GM19099 (cell line): ENCODE measurements around the gene MSL1.

ENCODE experiments used
- POLR2A ChIP-seq: IDR thresholded peaks from 3 replicates; pipeline ENCODE4 v1.6.1; 2011; ENCODE audit warnings: low read depth; ENCODE audit not compliant: insufficient read length; ENCODE audit errors: extremely low read depth

MSL1 gene

DNA sequence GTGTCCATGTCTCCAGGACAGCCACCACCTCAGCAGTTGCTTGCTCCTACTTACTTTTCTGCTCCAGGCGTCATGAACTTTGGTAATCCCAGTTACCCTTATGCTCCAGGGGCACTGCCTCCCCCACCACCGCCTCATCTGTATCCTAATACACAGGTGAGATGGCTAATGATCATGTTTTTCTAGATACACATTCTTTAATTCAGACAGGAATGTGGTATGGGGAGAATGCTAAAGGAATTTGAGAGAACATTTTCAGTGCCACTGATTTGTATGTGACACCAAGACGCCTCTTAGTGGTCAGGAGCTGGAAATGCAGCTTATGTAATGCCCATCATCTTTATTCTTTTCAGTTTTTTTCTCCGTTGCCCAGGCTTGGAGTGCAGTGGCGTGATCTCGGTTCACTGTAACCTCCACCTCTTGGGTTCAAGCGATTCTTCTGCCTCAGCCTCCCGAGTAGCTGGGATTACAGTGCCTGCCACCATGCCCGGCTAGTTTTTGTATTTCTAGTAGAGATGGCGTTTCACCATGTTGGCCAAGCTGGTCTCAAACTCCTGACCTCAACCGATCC lies 46.6 kb downstream of the MSL1 start:
- TF ChIP-seq POLR2A, result no peak

- TF ChIP-seq POLR2A, result no peak
Observed at GRCh38 chr17:40170325-40170724, 48.6 kb downstream of the MSL1 start.

- TF ChIP-seq POLR2A, result no peak
Observed at GRCh38 chr17:40171750-40172149, 50.0 kb downstream of the MSL1 start.

GRCh38 chr17:40173091-40173777 lies 51.5 kb downstream of the MSL1 start:
- TF ChIP-seq POLR2A, result no peak

DNA sequence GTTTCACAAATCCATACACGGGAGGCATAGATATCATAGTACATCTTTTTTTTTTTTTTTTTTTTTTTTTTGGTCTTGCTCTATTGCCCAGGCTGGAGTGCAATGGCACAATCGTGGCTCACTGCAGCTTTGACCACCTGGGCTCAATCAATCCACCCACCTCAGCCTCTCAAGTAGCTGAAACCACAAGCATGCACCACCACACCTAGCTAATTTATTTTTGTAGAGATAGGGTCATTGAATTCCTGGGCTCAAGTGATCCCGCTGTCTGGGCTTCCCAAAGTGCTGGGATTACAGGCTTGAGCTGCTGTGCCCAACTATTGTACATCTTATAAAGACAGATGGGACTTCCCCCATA lies 52.0 kb downstream of the MSL1 start:
- no peak for TF ChIP-seq POLR2A

DNA sequence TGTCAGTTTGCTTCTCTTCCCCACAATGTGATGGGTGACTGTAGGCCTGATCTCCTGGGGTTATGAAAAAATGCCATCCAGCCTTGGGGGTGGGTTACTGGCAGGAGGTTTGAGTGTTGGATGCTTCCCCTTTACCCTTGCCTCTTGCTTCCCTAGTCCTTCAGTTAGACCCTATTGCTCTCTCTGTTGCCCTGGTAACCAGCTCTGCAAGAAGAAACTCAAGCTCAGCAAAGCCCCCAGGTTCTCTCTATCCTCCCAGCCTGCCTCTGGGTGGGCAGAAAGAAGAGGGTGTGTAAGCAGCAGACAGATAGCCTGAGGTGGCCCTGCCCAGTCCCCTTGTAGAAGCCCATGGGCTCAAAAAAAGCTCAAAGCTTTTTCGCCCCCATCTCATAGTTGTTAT lies 52.7 kb downstream of the MSL1 start:
- TF ChIP-seq POLR2A, result no peak

GRCh38 chr17:40175928-40176753 lies 54.4 kb downstream of the MSL1 start:
- TF ChIP-seq POLR2A, result no peak

DNA sequence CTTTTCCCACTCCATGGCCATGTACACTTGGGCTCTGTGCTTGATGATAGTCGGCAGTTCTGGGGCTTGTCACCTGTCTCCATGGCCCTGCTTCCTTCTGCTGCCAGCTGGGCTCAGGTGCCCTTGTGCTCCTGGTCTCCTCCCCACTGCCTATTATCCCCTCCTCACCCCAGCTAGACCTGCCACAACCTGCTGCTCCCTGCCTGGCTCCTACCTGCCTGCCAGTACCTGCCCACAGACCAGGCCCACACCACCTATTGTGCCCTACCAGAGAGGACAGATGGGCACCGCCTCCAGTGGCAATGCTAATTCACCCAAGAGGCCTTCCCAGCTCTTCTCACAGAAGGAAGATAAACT lies 55.0 kb downstream of the MSL1 start:
- no peak for TF ChIP-seq POLR2A

DNA sequence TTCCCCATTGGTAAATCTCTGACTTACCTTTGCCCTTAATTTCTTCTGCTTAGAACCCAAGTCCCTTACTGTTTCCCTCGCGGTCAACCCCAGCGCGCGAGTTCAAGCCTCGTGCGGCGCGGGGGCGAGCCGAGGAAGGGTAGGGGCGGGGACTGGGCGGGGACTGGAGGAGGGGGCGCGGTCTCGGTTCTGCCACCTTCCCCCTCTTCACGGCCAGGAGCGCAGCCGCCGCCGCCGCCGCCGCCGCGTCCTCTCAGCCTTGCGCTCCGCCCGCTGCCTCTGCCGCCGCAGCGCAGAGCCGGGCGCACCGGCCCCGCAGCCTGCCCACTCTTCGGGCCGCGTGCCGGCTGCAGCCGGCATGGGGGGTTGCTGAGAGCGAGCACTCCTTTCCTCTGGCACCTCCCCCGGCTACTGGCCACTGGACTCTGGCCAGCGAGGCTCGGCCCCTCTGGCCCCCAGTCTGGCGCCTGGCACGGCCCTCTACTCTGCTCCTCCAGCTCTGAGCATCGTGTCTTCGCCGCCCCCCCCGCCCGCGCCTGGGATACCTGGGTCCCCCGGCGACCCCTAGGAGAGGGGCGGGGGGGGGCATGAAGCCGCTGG lies 55.6 kb downstream of the MSL1 start, which contains the start of gene RAPGEFL1:
RAPGEFL1 (plus strand) TSS at position 196 of the 600 bp plus-strand sequence; CDS start at position 588, 392 bp downstream.
- no peak for TF ChIP-seq POLR2A

DNA sequence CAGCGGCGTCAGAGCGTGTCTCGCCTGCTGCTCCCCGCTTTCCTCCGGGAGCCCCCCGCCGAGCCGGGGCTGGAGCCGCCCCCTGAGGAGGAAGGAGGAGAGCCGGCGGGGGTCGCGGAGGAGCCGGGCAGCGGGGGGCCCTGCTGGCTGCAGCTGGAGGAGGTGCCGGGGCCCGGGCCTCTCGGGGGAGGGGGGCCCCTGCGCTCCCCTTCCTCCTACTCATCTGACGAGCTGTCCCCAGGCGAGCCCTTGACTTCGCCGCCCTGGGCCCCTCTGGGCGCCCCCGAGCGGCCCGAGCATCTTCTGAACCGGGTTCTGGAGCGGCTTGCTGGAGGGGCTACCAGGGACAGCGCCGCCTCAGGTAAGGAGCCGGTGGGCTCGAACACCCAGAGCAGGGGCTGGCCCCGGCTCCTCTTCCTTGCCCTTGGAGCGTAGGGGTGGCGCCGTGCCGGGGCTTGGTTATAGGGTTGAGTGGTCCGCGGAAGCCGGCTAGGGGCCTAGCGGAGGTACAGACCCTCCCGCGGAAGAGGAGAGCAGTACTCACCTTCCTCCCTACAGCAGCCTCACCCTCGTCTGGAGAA lies 56.3 kb downstream of the MSL1 start:
- no peak for TF ChIP-seq POLR2A

DNA sequence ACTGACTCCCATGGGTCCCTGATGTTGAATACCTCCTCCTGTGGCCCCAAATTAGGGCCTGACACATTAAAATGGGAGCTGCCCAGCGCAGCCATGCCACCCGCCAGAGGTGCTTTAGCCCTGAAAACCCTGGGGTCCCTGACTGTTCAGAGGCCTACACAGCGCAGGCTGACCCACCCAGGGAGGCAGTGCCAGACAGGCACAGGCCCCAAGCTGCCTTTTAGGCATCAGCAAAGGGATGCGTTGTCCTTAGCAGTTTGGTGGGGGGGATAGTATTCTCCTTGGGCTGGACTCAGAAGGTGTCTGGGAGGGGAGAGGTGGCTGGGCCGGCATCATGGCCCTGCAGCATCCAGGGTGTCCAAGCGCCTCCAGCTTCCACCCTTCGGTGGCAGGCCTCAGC lies 56.9 kb downstream of the MSL1 start:
- no peak for TF ChIP-seq POLR2A

- TF ChIP-seq POLR2A, result no peak
Observed at GRCh38 chr17:40179923-40180659, 58.3 kb downstream of the MSL1 start.

- TF ChIP-seq POLR2A, result no peak
Observed at GRCh38 chr17:40180694-40181093, 58.9 kb downstream of the MSL1 start.

GRCh38 chr17:40181205-40181604 lies 59.4 kb downstream of the MSL1 start:
- no peak for TF ChIP-seq POLR2A

- TF ChIP-seq POLR2A, result no peak
Observed at GRCh38 chr17:40182606-40183005, 60.8 kb downstream of the MSL1 start.
